GM12891 (cell line): Measurements from ENCODE around the gene UEVLD.

Source experiments
- PAX5 ChIP-seq: IDR thresholded peaks from 2 replicates; pipeline ENCODE4 v1.6.1; 2011; ENCODE audit warnings: low read length, moderate library complexity, mild to moderate bottlenecking; ENCODE audit not compliant: insufficient read depth, severe bottlenecking
- POLR2A ChIP-seq: IDR thresholded peaks from 2 replicates; pipeline ENCODE4 v1.6.1; 2011; ENCODE audit warnings: low read depth, low read length, control low read depth
- POLR2AphosphoS5 ChIP-seq: IDR thresholded peaks from 2 replicates; pipeline ENCODE4 v1.6.1; 2011; ENCODE audit warnings: low read depth, low read length, control low read depth
- TAF1 ChIP-seq: IDR thresholded peaks from 2 replicates; pipeline ENCODE4 v1.6.1; 2011; ENCODE audit warnings: low read depth, low read length, control low read depth

GRCh38 chr11:18492888-18493287 is 95.6 kb downstream of the UEVLD start:
- TF ChIP-seq POLR2AphosphoS5 (no peak), POLR2A (no peak), PAX5 (no peak), TAF1 (no peak)
